GM19455 (cell line): ENCODE results near the gene CES1.
"Not testable (repeated sequence)": the region's sequence is repeated elsewhere in the genome, so short reads cannot be mapped to it uniquely, and the experiment has no call there.

ENCODE experiments used
- ATAC-seq: cut with Tn5 transposase; IDR thresholded peaks from one replicate; pipeline ENCODE4 v1.9.1; 2021; ENCODE audit not compliant: unreplicated experiment

CES1 gene

GRCh38 chr16:55832773-55833691 lies at the start of gene CES1:
TSS of gene CES1 (minus strand) at chr16:55833096. CDS start at chr16:55833055, 41 bp downstream.
- ATAC-seq, result no peak

GRCh38 chr16:55876854-55877253 lies 44.0 kb upstream of the CES1 start:
- ATAC-seq, result no peak

- no peak for ATAC-seq
Measured at GRCh38 chr16:55875273-55875672, 42.4 kb upstream of the CES1 start, which contains the start of gene CES5A. TSS of gene CES5A (minus strand) at chr16:55875373. CDS start at chr16:55875221, 152 bp downstream.

- ATAC-seq, result no peak
Measured at GRCh38 chr16:55873122-55873521, 40.2 kb upstream of the CES1 start.

- ATAC-seq, result no peak
Measured at GRCh38 chr16:55872130-55872529, 39.2 kb upstream of the CES1 start.

- no peak for ATAC-seq
Measured at GRCh38 chr16:55871411-55872038, 38.6 kb upstream of the CES1 start.

GRCh38 chr16:55868980-55869379 lies 36.1 kb upstream of the CES1 start:
- ATAC-seq, result no peak

GRCh38 chr16:55868137-55868536 lies 35.2 kb upstream of the CES1 start:
- no peak for ATAC-seq

- no peak for ATAC-seq
Measured at GRCh38 chr16:55861288-55861687, 28.4 kb upstream of the CES1 start.

- ATAC-seq, result not testable (repeated sequence)
Measured at GRCh38 chr16:55857650-55858049, 24.8 kb upstream of the CES1 start.

- ATAC-seq, result no peak
Measured at GRCh38 chr16:55856950-55857349, 24.1 kb upstream of the CES1 start.

- ATAC-seq, result no peak
Measured at GRCh38 chr16:55853114-55853513, 20.2 kb upstream of the CES1 start.

GRCh38 chr16:55849536-55849935 lies 16.6 kb upstream of the CES1 start:
- ATAC-seq, result no peak

- no peak for ATAC-seq
Measured at GRCh38 chr16:55846598-55847346, 13.9 kb upstream of the CES1 start.

GRCh38 chr16:55843105-55843395 lies 10.2 kb upstream of the CES1 start:
- ATAC-seq, result no peak

GRCh38 chr16:55842369-55843104 lies 9.6 kb upstream of the CES1 start:
- no peak for ATAC-seq

GRCh38 chr16:55839115-55839514 lies 6.2 kb upstream of the CES1 start:
- no peak for ATAC-seq

GRCh38 chr16:55836158-55836611 lies 3.3 kb upstream of the CES1 start:
- no peak for ATAC-seq

GRCh38 chr16:55835581-55835980 lies 2.7 kb upstream of the CES1 start:
- ATAC-seq, result no peak

- not testable (repeated sequence) for ATAC-seq
Measured at GRCh38 chr16:55835173-55835572, 2.3 kb upstream of the CES1 start.

GRCh38 chr16:55834049-55834448 lies 1.2 kb upstream of the CES1 start:
- ATAC-seq, result no peak
